Type B pancreatic cell (in vitro differentiated cells): ENCODE data around the gene CCR7. TPM values are rescaled to one million over a fixed set of nuclear protein-coding genes. Genes with fewer than 3 reads are reported as not detected.
A peak's percentile ranks its signal among the peaks of the same experiment; 100 is the strongest.

Source experiments
- DNase-seq: peaks from one replicate; pipeline ENCODE4 v3.0.0; 2021; ENCODE audit warnings: mixed read lengths; ENCODE audit not compliant: unreplicated experiment; ENCODE audit errors: extremely low spot score
- H3K27ac Mint-ChIP-seq: 2 replicates; pipeline ENCODE4 v1.8.0; 2021; ENCODE audit warnings: mild to moderate bottlenecking, mixed read lengths
- H3K27me3 Mint-ChIP-seq: 2 replicates; pipeline ENCODE4 v1.8.0; 2021; ENCODE audit warnings: mixed read lengths
- H3K36me3 Mint-ChIP-seq: 2 replicates; pipeline ENCODE4 v1.8.0; 2021; ENCODE audit warnings: mixed read lengths
- H3K4me1 Mint-ChIP-seq: one replicate; pipeline ENCODE4 v1.8.0; 2021; ENCODE audit warnings: mixed read lengths; ENCODE audit not compliant: unreplicated experiment
- H3K4me3 Mint-ChIP-seq: 2 replicates; pipeline ENCODE4 v1.8.0; 2021; ENCODE audit warnings: mild to moderate bottlenecking, mixed read lengths
- H3K9me3 Mint-ChIP-seq: 2 replicates; pipeline ENCODE4 v1.8.0; 2021; ENCODE audit warnings: mixed read lengths
- total RNA-seq: library from RNA; stranded (reverse); gene quantifications from 2 replicates; pipeline ENCODE4 v1.2.1, GENCODE V29; 2021; ENCODE audit warnings: low replicate concordance
- TF ChIP-seq, protein P1 (sequence below): fragments of 200-600 bp; sonication (generic); conservative IDR thresholded peaks from 2 replicates; pipeline ENCODE4 v1.5.0; 2021; ENCODE audit warnings: antibody characterized with exemption, mild to moderate bottlenecking

The CCR7 gene
- total RNA-seq, 1 donor from 2014 or later: not detected

DNA sequence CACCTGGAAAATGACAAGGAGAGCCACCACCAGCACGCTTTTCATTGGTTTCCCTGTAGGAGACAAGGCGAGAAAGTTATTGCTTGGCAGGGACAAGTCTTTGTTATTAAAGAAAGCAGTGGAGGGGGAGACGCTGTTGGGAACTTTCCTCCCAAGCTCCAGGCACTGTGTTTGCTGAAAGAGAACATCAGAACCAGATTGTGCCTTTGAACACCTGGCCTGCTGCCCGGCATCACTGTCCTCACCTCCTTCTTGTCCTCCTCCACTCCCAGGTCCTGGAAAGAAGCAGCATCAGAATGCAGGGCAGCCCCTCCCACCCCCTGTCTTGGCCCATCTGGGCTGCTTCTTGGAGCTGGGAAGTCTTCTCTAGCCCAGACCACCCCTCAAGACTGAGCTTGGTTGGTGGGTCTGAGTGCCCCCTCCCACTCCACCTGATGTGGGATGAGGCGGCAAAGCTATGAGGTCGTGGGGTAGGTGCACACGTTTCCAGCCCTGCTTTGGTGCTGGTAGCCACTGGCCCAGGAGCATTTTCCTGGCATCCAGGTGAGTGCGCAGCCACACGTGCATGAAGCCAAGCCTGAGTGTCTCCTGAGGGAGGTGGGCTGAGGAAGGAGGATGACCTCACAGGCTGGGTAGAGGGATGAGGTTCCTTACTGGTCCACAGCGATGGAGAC is 6.2 kb downstream of the CCR7 start:
- Mint-ChIP-seq H3K27me3 (peaks cover 37% of the 10 kb centered on the region), H3K4me3 (no peak overlapping the region), H3K36me3 (no peaks in the 10 kb centered on the region), H3K27ac (no peak overlapping the region), H3K9me3 (no peaks in the 10 kb centered on the region), H3K4me1 (peaks cover 33% of the 10 kb centered on the region)
- TF ChIP-seq, protein P1, sequence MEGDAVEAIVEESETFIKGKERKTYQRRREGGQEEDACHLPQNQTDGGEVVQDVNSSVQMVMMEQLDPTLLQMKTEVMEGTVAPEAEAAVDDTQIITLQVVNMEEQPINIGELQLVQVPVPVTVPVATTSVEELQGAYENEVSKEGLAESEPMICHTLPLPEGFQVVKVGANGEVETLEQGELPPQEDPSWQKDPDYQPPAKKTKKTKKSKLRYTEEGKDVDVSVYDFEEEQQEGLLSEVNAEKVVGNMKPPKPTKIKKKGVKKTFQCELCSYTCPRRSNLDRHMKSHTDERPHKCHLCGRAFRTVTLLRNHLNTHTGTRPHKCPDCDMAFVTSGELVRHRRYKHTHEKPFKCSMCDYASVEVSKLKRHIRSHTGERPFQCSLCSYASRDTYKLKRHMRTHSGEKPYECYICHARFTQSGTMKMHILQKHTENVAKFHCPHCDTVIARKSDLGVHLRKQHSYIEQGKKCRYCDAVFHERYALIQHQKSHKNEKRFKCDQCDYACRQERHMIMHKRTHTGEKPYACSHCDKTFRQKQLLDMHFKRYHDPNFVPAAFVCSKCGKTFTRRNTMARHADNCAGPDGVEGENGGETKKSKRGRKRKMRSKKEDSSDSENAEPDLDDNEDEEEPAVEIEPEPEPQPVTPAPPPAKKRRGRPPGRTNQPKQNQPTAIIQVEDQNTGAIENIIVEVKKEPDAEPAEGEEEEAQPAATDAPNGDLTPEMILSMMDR: no peak
- peak; percentile 53 for DNase-seq

DNA sequence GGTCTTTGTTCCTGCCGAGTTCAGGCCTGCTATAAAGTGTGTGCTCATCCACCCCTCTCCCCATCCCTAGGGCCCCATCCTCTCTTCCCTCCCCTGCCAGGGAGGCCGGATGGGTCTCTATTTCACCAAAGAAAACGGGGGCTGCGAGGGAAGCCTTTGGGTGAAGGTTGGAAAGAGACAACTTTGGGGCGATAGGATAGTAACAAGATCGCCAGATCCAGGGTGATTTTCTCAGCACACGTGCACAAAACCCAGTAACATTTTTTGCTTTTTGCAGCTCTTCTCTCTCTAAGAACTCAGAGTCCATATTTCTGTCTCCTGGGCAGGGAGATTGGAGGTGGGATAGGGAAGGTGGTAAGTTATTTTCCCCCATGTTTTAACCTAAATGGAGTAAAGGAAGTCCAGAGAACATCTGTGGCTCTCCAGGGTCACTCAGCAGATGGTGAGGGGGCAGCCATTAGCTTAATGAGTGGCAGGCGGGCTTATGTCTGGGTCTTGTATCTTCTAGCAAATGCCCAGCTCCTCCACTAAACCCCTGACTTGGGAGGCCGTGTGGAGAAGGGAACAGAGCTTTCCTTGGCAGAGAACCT is 6.9 kb downstream of the CCR7 start:
- no peaks in the 10 kb centered on the region for H3K9me3 Mint-ChIP-seq
- no peaks in the 10 kb centered on the region for H3K36me3 Mint-ChIP-seq
- TF ChIP-seq, protein P1: no peak
- DNase-seq: peak; percentile 45
- peaks cover 36% of the 10 kb centered on the region for H3K4me1 Mint-ChIP-seq
- H3K4me3 Mint-ChIP-seq: no peak overlapping the region
- peaks cover 33% of the 10 kb centered on the region for H3K27me3 Mint-ChIP-seq
- no peak overlapping the region for H3K27ac Mint-ChIP-seq

DNA sequence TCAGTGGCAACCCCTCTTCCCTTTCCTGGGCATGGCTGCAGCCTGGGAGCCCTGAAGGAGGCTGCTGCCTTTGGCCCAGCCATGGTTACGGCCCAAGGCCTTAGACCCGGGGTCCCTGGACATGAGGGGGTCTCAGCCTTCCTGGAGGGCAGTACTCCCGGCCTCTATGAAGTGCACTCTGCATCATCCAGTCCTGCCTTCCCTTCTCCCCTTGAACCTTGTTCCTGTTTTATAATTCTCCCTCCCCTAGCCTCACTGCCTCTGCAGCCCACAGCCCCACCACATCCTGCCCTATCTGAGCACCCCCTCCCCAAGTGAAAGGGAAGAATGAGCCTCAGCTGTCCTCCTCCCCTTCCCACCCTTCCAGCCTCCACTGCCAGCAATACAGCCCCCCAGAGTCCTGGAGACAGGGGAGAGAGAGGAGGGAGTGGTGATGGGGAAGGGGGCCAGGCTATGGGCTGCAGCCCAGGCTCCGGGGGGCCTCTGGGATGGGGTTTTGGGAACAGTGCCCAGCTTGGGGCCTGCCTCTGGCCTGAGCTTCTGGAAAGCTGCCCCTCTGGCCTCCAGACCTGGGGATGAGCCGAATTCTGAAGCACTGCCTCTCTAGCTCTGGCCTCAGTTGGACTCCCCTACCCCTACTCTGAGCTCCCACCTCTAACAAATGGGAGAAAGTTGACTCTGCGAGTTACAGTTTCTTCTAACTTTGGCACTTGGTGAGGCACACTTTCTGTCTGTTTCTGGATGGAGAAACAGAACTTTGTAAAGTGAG is 7.6 kb downstream of the CCR7 start:
- Mint-ChIP-seq H3K4me1 (peaks cover 38% of the 10 kb centered on the region), H3K27me3 (peaks cover 26% of the 10 kb centered on the region), H3K4me3 (no peak overlapping the region), H3K36me3 (no peaks in the 10 kb centered on the region), H3K9me3 (no peaks in the 10 kb centered on the region), H3K27ac (no peak overlapping the region)
- peak; percentile 57 for DNase-seq
- TF ChIP-seq, protein P1: no peak

DNA sequence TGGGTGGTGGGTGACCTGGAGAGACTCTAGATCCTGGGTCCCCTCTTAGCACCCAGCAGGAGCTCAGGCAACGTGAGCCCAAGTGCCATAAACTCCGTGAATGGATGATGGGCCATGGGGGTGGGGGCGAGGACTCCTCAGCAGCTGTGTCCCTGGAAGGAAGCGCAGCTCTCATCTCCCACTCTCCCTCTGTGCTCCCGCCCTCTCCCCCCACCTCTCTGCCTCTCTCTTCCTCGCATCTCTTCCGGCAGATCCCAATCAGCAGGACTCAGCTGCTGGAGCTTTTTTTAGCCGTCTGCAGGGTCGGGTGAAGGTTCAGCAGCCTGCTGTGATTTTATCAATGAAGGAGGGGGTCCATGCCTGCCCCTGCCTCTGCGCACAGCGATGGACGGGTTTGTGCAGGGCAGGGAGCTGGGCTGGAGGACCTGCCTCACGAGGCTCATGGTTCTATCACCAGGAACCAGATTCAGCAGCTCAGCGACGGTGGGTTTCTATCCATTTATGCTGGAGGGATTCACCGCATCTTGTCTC is 8.3 kb downstream of the CCR7 start:
- Mint-ChIP-seq H3K4me1 (peaks cover 45% of the 10 kb centered on the region), H3K27me3 (peaks cover 18% of the 10 kb centered on the region)
- DNase-seq: peak; percentile 49

DNA sequence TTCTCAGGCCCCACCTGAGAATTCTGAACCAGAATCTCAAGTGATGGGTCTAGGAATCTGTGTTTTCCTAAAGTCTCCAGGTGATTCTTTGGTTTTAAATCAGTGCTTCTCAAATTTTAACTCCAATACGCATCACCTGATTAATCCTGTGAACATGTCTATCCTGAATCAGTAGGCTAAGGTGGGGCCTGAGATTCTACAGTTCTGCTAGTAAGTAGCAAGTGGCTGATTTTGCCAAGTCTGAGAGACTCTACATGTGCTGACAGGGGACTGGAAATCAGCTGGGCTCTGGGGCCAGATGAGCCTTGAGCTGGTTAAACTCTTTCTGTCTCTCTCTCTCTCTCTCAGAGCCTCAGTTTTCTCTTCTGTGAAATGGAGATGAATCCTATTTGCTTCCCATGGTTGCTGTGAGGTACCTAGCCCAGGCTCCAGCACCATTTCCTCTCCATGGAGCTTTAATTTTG is 9.0 kb downstream of the CCR7 start:
- Mint-ChIP-seq H3K36me3 (no peaks in the 10 kb centered on the region), H3K27me3 (peaks cover 13% of the 10 kb centered on the region), H3K9me3 (no peaks in the 10 kb centered on the region), H3K4me3 (no peak overlapping the region), H3K27ac (no peak overlapping the region), H3K4me1 (peaks cover 50% of the 10 kb centered on the region)
- TF ChIP-seq, protein P1: no peak
- peak; percentile 20 for DNase-seq

More for the DNA sequence above, 8.3 kb downstream of the CCR7 start:
- no peak overlapping the region for H3K27ac Mint-ChIP-seq
- TF ChIP-seq, protein P1: no peak
- no peaks in the 10 kb centered on the region for H3K36me3 Mint-ChIP-seq
- no peak overlapping the region for H3K4me3 Mint-ChIP-seq
- no peaks in the 10 kb centered on the region for H3K9me3 Mint-ChIP-seq
